ENCODE data around the gene STKLD1.

DNA sequence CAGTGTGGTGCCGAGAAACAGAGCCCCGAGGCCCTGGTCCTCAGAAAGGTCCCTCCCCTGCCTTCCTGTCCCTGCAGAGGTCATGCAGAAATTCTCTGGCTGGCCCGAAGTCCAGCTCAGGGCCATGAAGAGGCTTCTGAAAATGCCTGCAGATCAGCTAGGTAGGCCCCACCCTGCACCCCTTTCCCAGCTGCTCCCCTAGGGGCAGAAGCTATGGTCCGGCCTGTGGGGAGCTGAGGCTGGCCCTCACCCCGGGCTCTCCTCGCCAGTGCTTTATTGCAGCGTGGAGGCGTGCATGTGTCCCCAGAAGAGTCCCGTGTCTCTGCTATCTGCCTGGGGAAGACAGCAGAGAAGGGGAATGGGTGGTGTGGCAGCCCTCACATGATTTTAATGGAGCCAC is 21.7 kb downstream of the STKLD1 start:
- no peak for TF ChIP-seq POLR2A (IDR thresholded peaks at IDR 0.05)
- no peak for TF ChIP-seq POLR2AphosphoS5 (IDR thresholded peaks at IDR 0.05)
- TF ChIP-seq, protein P1, sequence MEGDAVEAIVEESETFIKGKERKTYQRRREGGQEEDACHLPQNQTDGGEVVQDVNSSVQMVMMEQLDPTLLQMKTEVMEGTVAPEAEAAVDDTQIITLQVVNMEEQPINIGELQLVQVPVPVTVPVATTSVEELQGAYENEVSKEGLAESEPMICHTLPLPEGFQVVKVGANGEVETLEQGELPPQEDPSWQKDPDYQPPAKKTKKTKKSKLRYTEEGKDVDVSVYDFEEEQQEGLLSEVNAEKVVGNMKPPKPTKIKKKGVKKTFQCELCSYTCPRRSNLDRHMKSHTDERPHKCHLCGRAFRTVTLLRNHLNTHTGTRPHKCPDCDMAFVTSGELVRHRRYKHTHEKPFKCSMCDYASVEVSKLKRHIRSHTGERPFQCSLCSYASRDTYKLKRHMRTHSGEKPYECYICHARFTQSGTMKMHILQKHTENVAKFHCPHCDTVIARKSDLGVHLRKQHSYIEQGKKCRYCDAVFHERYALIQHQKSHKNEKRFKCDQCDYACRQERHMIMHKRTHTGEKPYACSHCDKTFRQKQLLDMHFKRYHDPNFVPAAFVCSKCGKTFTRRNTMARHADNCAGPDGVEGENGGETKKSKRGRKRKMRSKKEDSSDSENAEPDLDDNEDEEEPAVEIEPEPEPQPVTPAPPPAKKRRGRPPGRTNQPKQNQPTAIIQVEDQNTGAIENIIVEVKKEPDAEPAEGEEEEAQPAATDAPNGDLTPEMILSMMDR (IDR thresholded peaks at IDR 0.05): no peak

Data from breast epithelium (tissue), 3 donors.